GM12878 (cell line): ENCODE data around the gene SLIT2. TPM values are rescaled to one million over a fixed set of nuclear protein-coding genes. Genes with fewer than 3 reads are reported as not detected.

Experiments used
- CBFB ChIP-seq: IDR thresholded peaks from 2 replicates; pipeline ENCODE4 v1.6.1; 2016; ENCODE audit warnings: antibody characterized with exemption, low read depth
- DPF2 ChIP-seq: fragments of 450-650 bp; IDR thresholded peaks from 2 replicates; pipeline ENCODE4 v1.6.1; 2017; ENCODE audit warnings: mild to moderate bottlenecking
- EZH2 ChIP-seq: IDR thresholded peaks from 2 replicates; pipeline ENCODE4 v1.6.1; 2012; ENCODE audit warnings: low read depth, mild to moderate bottlenecking, control low read depth, inconsistent platforms, low read length, borderline replicate concordance; ENCODE audit not compliant: control insufficient read depth
- HDAC2 ChIP-seq: fragments of 200-600 bp; sonication (generic); IDR thresholded peaks from 2 replicates; pipeline ENCODE4 v1.6.1; 2017
- KDM1A ChIP-seq: fragments of 200-600 bp; sonication (generic); IDR thresholded peaks from 2 replicates; pipeline ENCODE4 v1.6.1; 2016; ENCODE audit warnings: borderline replicate concordance
- NFYA ChIP-seq: IDR thresholded peaks from 2 replicates; pipeline ENCODE4 v1.6.1; 2011; ENCODE audit warnings: low read depth, mild to moderate bottlenecking, low read length, improper control_type of control experiment, borderline replicate concordance
- TAF1 ChIP-seq: IDR thresholded peaks from 2 replicates; pipeline ENCODE4 v1.6.1; 2011; ENCODE audit warnings: mild to moderate bottlenecking, low read depth, low read length, borderline replicate concordance
- polyA plus RNA-seq, 11 experiments: library from polyadenylated mRNA; depleted of rRNA in 4 of 11; unstranded in 6 of 11; stranded (reverse) in 5 of 11; fragments of >200 nt; fragmentation: Nextera tagmentation in 4 of 11; fragmentation: Illumina TruSeq in 1 of 11; extraction: Ambion mirVana in 4 of 11; extraction: Trizol in 1 of 11; gene quantifications; 1 replicate in 1 of 11; 2 replicates in 10 of 11; pipeline versions ENCODE4 v1.2.1 to v1.2.3, GENCODE V29; 2011 to 2016; ENCODE audit warnings: inconsistent platforms in 2 of 11, missing spikeins in 2 of 11, low read depth in 1 of 11
- total RNA-seq, 4 experiments: library from RNA; depleted of rRNA in 3 of 4; stranded (reverse); fragments of >200 nt in 3 of 4; fragmentation: Illumina TruSeq in 1 of 4; extraction: Trizol in 1 of 4; gene quantifications; 2 replicates each; pipeline versions ENCODE4 v1.2.1 to v1.2.3, GENCODE V29; 2013 to 2021
- TF ChIP-seq, protein P1 (sequence below): fragments of 150-350 bp; IDR thresholded peaks from 2 replicates; pipeline ENCODE4 v1.6.1; 2016; ENCODE audit warnings: low read depth, low read length
- TF ChIP-seq, protein P2 (sequence below): fragments of 150-350 bp; IDR thresholded peaks from 2 replicates; pipeline ENCODE4 v1.6.1; 2014; ENCODE audit warnings: mild to moderate bottlenecking, low read depth, low read length
- TF ChIP-seq, protein P3 (sequence below): fragments of 450-650 bp; IDR thresholded peaks from 2 replicates; pipeline ENCODE4 v1.6.1; 2016; ENCODE audit warnings: mild to moderate bottlenecking

Gene SLIT2
- total and polyA plus RNA-seq, 10 of the 15 experiments (the other 5 are each of a cell fraction or from before 2014, with no cell fraction given), result 0.01 to 0.05 TPM; not detected in 8

DNA sequence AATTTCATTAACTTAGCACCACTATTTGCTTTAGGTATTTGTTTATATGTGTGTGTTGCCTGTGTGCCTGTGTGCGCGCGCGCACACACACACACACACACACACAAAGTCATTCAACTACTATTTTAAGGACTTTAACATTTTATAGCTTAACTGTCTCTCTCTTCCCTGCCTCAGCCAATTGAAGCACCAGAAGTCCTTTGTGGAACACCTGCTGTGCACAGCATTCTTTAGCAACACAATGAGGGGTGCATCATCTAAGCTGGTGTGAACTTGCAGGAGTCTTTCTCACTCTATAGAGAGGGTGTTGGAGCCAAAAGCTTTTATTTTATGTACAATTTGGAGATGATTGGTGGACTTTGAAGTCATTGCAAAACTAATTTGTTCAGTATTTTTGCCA is 31.3 kb downstream of the SLIT2 start (continued):
- TF ChIP-seq, protein P1, sequence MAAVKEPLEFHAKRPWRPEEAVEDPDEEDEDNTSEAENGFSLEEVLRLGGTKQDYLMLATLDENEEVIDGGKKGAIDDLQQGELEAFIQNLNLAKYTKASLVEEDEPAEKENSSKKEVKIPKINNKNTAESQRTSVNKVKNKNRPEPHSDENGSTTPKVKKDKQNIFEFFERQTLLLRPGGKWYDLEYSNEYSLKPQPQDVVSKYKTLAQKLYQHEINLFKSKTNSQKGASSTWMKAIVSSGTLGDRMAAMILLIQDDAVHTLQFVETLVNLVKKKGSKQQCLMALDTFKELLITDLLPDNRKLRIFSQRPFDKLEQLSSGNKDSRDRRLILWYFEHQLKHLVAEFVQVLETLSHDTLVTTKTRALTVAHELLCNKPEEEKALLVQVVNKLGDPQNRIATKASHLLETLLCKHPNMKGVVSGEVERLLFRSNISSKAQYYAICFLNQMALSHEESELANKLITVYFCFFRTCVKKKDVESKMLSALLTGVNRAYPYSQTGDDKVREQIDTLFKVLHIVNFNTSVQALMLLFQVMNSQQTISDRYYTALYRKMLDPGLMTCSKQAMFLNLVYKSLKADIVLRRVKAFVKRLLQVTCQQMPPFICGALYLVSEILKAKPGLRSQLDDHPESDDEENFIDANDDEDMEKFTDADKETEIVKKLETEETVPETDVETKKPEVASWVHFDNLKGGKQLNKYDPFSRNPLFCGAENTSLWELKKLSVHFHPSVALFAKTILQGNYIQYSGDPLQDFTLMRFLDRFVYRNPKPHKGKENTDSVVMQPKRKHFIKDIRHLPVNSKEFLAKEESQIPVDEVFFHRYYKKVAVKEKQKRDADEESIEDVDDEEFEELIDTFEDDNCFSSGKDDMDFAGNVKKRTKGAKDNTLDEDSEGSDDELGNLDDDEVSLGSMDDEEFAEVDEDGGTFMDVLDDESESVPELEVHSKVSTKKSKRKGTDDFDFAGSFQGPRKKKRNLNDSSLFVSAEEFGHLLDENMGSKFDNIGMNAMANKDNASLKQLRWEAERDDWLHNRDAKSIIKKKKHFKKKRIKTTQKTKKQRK, result no peak
- TF ChIP-seq DPF2, result no peak
- no peak for TF ChIP-seq KDM1A
- TF ChIP-seq, protein P2, sequence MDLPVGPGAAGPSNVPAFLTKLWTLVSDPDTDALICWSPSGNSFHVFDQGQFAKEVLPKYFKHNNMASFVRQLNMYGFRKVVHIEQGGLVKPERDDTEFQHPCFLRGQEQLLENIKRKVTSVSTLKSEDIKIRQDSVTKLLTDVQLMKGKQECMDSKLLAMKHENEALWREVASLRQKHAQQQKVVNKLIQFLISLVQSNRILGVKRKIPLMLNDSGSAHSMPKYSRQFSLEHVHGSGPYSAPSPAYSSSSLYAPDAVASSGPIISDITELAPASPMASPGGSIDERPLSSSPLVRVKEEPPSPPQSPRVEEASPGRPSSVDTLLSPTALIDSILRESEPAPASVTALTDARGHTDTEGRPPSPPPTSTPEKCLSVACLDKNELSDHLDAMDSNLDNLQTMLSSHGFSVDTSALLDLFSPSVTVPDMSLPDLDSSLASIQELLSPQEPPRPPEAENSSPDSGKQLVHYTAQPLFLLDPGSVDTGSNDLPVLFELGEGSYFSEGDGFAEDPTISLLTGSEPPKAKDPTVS, result no peak
- TF ChIP-seq EZH2, result no peak
- no peak for TF ChIP-seq NFYA
- TF ChIP-seq, protein P3, sequence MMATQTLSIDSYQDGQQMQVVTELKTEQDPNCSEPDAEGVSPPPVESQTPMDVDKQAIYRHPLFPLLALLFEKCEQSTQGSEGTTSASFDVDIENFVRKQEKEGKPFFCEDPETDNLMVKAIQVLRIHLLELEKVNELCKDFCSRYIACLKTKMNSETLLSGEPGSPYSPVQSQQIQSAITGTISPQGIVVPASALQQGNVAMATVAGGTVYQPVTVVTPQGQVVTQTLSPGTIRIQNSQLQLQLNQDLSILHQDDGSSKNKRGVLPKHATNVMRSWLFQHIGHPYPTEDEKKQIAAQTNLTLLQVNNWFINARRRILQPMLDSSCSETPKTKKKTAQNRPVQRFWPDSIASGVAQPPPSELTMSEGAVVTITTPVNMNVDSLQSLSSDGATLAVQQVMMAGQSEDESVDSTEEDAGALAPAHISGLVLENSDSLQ, result no peak
- no peak for TF ChIP-seq HDAC2
- no peak for TF ChIP-seq TAF1
- no peak for TF ChIP-seq CBFB
- TF ChIP-seq, all 136 proteins: peak for 0
